D721Med (cell line): ENCODE results near the gene ENTREP3.
A peak's percentile ranks its signal among the peaks of the same experiment; 100 is the strongest.
"Not testable (repeated sequence)": the region's sequence is repeated elsewhere in the genome, so short reads cannot be mapped to it uniquely, and the experiment has no call there.

Source experiments
- DNase-seq: peaks from one replicate; pipeline ENCODE4 v3.0.0; 2011; ENCODE audit warnings: low spot score; ENCODE audit not compliant: insufficient read length
- FAIRE-seq: peaks from 2 replicates; lab custom pipeline; 2011; peaks lifted over from hg19 to GRCh38; lab: Jason Lieb, UNC
- CTCF ChIP-seq: IDR thresholded peaks from 2 replicates; pipeline ENCODE4 v1.5.1; 2012; ENCODE audit warnings: mild to moderate bottlenecking, control low read depth; ENCODE audit not compliant: insufficient read depth; ENCODE audit errors: missing control alignments

ENTREP3 gene

GRCh38 chr1:155241069-155241679 is 14.1 kb downstream of the ENTREP3 start:
- FAIRE-seq (peak; percentile 44), DNase-seq (peak; percentile 92)
- no peak for TF ChIP-seq CTCF

GRCh38 chr1:155236451-155236850 is 18.8 kb downstream of the ENTREP3 start:
- FAIRE-seq (no peak), DNase-seq (no peak)
- no peak for TF ChIP-seq CTCF

- FAIRE-seq, DNase-seq: not testable (repeated sequence)
These were observed 19.9 kb downstream of the ENTREP3 start for GRCh38 chr1:155235375-155235774.

- DNase-seq, FAIRE-seq: not testable (repeated sequence)
These were observed 21.8 kb downstream of the ENTREP3 start for GRCh38 chr1:155233502-155233901.

GRCh38 chr1:155232001-155232978 is 23.0 kb downstream of the ENTREP3 start:
- not testable (repeated sequence) for FAIRE-seq, DNase-seq

- not testable (repeated sequence) for DNase-seq, FAIRE-seq
These were observed 24.0 kb downstream of the ENTREP3 start for GRCh38 chr1:155231302-155231701.

- DNase-seq: no peak
These were observed 27.2 kb downstream of the ENTREP3 start for GRCh38 chr1:155228096-155228427.

GRCh38 chr1:155227261-155228095 is 27.8 kb downstream of the ENTREP3 start:
- peak; percentile 99 for DNase-seq
- FAIRE-seq: peak; percentile 16

More at GRCh38 chr1:155228096-155228427, 27.2 kb downstream of the ENTREP3 start:
- no peak for FAIRE-seq
- no peak for TF ChIP-seq CTCF

More at GRCh38 chr1:155227261-155228095, 27.8 kb downstream of the ENTREP3 start:
- TF ChIP-seq CTCF: peak; percentile 8
